WI38 (cell line): ENCODE results near the gene ATP5F1E.
"Not testable (repeated sequence)": the region's sequence is repeated elsewhere in the genome, so short reads cannot be mapped to it uniquely, and the experiment has no call there.

Experiments
- H3K4me3 ChIP-seq: 2 replicates; pipeline ENCODE4 v1.5.1; 2011; ENCODE audit warnings: low read depth, mild to moderate bottlenecking, control low read depth, low read length
- CTCF ChIP-seq: IDR thresholded peaks from 2 replicates; pipeline ENCODE4 v1.5.1; 2012; ENCODE audit warnings: low read depth, mild to moderate bottlenecking, control low read depth, low read length

ATP5F1E gene

GRCh38 chr20:59015411-59015810 lies 16.7 kb downstream of the ATP5F1E start:
- H3K4me3 ChIP-seq = no peak overlapping the region
- TF ChIP-seq CTCF = no peak

- no peak overlapping the region for H3K4me3 ChIP-seq
- no peak for TF ChIP-seq CTCF
Observed at GRCh38 chr20:59014680-59015389, 17.3 kb downstream of the ATP5F1E start.

GRCh38 chr20:59013959-59014608 lies 18.1 kb downstream of the ATP5F1E start:
- no peak for TF ChIP-seq CTCF

GRCh38 chr20:59013031-59013951 lies 18.8 kb downstream of the ATP5F1E start:
- no peak for TF ChIP-seq CTCF
- H3K4me3 ChIP-seq = no peak overlapping the region

More at GRCh38 chr20:59013959-59014608, 18.1 kb downstream of the ATP5F1E start:
- no peak overlapping the region for H3K4me3 ChIP-seq

GRCh38 chr20:59011874-59012157 lies 20.3 kb downstream of the ATP5F1E start:
- not testable (repeated sequence) for H3K4me3 ChIP-seq

- TF ChIP-seq CTCF = no peak
- no peak overlapping the region for H3K4me3 ChIP-seq
Observed at GRCh38 chr20:59010995-59011873, 20.9 kb downstream of the ATP5F1E start.
